Cardiac fibroblast (primary cell): ENCODE results near the gene TMEM232.

Experiments used
- DNase-seq, 2 donors: peaks; one replicate each; pipeline versions ENCODE4 v3.0.0 to v3.0.0-alpha.2; 2010; ENCODE audit warnings: low read depth in 2 of 2
- H3K4me3 ChIP-seq, 2 donors: replicated peaks in 1 of 2; 1 replicate in 1 of 2; 2 replicates in 1 of 2; pipeline ENCODE4 v1.5.1; 2011; ENCODE audit warnings: low read depth in 2 of 2, low read length in 2 of 2, mild to moderate bottlenecking in 2 of 2, moderate library complexity in 1 of 2
- CTCF ChIP-seq: IDR thresholded peaks from one replicate; pipeline ENCODE4 v1.5.1; 2011; ENCODE audit warnings: low read depth, mild to moderate bottlenecking, low read length, inconsistent platforms

The TMEM232 gene

GRCh38 chr5:110549301-110549700 is 177.2 kb downstream of the TMEM232 start:
- TF ChIP-seq CTCF, result no peak
- peak in 1 of 2 donors; percentile 20 for DNase-seq
- no peak overlapping the region for H3K4me3 ChIP-seq

- TF ChIP-seq CTCF, result no peak
- DNase-seq, result no peak
- no peak overlapping the region for H3K4me3 ChIP-seq
These were observed 178.3 kb downstream of the TMEM232 start for GRCh38 chr5:110548171-110548570.

GRCh38 chr5:110547495-110547894 is 179.0 kb downstream of the TMEM232 start:
- no peak overlapping the region for H3K4me3 ChIP-seq
- TF ChIP-seq CTCF, result no peak
- no peak for DNase-seq

GRCh38 chr5:110545716-110546115 is 180.8 kb downstream of the TMEM232 start:
- H3K4me3 ChIP-seq, result no peak overlapping the region
- no peak for TF ChIP-seq CTCF
- no peak for DNase-seq

- no peak for TF ChIP-seq CTCF
- DNase-seq, result peak in 1 of 2 donors; percentile 22
- no peak overlapping the region for H3K4me3 ChIP-seq
These were observed 181.9 kb downstream of the TMEM232 start for GRCh38 chr5:110544603-110545002.

GRCh38 chr5:110542949-110543348 is 183.5 kb downstream of the TMEM232 start:
- TF ChIP-seq CTCF, result no peak

More at GRCh38 chr5:110542949-110543348, 183.5 kb downstream of the TMEM232 start:
- no peak for DNase-seq
- no peak overlapping the region for H3K4me3 ChIP-seq
